Activated CD4-positive, alpha-beta T cell treated with anti-CD3 and anti-CD28 coated beads, Interleukin-2, amount 50 U/mL, for 48 hours (primary cell): ENCODE measurements around the gene PRDM10.
"Not testable (repeated sequence)": the region's sequence is repeated elsewhere in the genome, so short reads cannot be mapped to it uniquely, and the experiment has no call there.

Experiments used
- DNase-seq, 2 experiments: peaks; one replicate each; pipeline ENCODE4 v3.0.0-alpha.2; 2020

Gene PRDM10

GRCh38 chr11:129974672-129975071 lies 28.0 kb downstream of the PRDM10 start:
- DNase-seq, result no peak

DNA sequence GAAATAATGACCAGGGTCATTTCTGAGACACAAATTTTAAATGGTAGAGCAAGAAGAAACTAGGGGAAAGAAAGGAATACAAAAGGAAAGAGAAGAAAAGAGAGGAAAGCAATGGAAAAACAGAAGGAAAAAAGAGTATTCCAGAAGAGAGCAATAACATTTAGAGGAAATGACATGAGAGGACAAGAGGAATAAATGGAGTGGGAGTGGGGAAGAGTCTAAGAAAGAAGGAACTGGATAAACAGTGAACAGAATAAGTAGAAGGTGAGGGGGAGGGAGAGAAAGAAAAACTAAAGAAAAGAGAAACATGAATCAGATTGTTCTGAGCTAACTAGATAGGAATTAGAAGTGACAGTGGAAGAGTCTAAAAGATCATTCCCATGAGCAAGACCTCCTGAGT lies 28.4 kb downstream of the PRDM10 start:
- DNase-seq, result no peak

GRCh38 chr11:129973809-129974208 lies 28.8 kb downstream of the PRDM10 start:
- DNase-seq, result no peak

- no peak for DNase-seq
Observed at GRCh38 chr11:129973068-129973467, 29.6 kb downstream of the PRDM10 start.

DNA sequence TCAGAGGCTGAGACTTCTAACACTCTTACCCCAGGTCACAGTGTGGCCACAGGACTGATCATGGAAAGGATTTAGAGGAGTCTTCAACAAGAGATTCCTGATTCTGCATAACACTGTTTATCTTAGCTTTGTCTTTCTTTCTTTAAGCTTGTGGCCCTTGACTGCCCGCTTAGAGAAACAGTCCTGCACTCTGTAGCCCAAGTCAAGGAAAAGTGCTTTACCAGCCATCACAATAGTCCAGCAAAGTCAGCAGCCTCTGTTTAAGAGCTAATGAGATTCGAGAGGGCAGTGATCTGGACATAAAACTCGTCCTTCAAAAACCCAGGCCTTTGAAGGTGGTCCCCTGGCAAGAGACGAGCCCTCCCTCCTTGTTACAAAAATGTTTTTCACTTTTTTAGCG lies 30.0 kb downstream of the PRDM10 start:
- DNase-seq, result no peak

DNA sequence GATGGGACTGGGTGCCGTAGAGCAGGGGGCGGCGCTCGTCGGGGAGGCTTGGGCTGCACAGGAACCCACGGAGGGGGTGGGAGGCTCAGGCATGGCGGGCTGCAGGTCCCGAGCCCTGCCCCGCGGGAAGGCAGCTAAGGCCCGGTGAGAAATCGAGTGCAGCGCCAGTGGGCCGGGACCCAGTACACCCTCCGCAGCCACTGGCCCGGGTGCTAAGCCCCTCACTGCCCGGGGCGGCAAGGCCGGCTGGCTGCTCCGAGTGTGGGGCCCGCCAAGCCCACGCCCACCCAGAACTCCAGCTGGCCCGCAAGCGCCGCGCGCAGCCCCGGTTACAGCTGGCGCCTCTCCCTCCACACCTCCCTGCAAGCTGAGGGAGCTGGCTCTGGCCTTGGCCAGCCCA lies 30.8 kb downstream of the PRDM10 start:
- DNase-seq, result not testable (repeated sequence)

DNA sequence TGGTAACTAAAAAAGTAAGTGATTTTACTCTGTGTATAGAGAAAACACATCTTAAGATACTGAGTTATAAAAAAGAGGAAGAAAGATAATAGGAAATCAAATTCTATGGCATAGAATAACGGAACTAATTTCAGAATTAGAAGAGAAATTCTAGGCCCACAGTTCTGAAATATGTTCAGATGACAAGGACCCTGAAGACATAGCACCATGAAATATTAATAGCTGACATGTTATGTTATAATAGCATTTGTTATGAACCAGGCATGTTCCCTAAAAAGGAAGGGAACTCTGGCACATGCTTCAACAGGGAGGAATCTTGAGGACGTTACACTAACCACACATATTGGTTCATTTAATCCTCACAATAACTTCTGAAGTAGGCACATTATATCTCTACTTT lies 32.7 kb downstream of the PRDM10 start:
- no peak for DNase-seq

DNA sequence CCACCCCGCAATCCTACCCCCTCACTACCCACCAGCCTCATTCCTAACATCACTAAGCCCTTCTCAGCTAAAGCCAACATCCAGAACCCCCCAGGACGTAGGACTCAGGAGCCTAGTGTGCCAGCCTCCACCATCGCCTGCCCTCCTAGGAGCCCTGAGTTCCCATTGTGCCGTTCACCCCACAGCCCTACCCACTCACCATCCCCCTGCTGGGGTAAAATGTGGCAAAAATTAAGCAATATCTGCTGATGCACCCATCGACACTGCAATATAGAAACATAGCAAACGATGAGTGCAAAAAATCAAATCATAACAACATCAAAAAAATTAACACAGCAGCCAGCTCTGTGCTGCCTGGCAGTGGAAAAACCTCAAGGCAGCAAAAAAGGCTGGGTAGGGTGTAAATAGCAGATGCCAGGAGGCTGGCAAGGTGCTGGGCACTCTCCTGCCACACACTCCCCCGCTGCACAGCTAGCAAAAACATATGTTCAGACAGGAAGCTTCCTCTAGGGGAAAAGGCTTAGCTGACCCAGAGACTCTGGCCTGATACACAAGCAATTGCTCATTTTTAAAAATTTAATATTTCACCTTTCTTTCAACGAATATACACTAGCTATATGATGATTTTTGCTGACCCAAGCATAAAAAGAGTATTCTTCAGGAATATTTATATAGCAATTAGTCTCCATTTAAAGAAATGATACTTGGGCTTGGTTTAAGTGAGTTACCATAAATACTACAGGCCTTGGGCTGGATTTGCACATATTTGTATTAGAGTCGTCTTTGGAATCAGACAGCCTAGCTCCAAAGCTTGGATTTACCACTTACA lies 33.8 kb downstream of the PRDM10 start:
- no peak for DNase-seq

- DNase-seq, result no peak
Observed at GRCh38 chr11:129967996-129968395, 34.6 kb downstream of the PRDM10 start.

DNA sequence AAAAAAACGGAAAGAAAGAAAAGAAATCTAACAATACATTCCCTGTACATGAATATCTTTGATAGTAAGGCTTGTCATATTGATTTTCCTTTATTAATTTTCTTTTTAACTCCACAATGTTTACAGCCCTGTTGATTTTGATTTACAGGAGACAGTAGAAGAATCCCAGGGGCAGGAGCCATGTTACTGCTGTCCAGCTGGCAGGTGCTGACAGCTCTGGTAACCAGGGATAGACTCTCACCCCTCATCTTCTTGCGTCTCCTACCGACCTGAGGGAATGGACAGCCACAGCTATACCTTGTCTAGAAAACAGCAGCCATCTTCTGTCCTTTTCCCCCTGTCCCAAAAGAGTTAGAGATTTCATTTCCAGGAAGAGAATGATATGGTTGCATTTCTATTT lies 37.4 kb downstream of the PRDM10 start:
- DNase-seq, result no peak

DNA sequence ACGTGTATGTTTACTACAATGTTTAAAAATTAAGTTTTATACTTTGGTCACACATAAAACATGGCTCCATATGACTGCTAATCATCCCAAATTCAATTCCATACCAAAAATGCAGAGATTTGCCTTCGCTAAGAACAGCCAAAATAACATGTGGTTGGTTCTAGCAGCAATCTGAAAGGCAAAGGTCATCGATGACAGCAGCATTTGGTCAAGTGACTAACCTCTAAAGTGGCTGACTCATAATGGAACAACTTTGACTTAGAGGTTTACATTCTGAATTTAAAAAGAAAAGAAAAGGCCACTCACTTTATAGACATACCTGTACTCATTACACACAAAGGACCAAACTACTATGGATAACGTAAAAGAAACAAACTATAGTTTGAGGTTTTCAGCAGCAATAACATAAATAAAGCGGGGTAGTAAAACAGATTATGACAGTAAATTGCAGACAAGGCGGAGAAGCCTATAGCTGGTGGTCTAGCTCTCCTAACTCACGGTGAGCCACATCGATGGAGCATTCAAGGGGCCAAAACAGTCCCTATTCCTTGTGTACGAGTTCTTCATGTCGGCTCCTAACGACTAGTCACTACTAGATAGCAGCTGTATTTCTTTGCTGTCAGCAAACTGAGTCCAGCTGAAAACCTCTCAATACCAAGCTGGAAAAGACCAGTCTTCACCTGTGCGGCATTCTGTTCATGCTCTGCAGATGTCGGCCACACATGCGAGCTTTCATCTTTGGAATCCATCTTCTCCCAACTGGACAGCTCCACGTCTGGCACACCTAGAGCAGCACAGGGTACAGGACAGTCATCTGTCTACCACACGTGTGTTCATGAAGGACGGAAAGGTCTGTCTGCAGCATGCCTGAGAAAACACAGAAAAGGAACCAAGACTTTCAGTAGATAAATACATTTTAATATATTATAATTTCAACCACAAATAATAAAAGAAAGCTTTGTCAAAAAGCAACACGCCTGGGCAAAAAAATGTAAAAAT lies 42.1 kb downstream of the PRDM10 start:
- peak in 1 of 2 experiments; percentile 11 for DNase-seq

DNA sequence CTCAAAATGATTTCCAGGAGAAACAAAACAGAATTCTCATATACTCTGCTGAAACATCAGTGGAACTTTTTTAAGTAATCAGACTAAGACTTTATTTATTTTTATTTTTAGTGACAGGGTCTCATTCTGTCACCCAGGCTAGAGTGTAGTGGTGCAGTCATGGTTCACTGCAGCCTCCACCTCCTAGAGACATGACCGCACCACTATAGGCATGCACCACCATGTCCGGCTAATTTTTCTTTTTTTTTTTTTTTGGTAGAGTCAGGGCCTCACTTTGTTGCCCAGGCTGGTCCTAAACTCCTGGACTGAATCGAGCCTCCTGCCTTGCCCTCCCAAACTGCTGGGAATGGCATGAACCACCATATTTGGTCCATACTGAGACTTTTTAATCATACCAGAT lies 42.9 kb downstream of the PRDM10 start:
- no peak for DNase-seq

DNA sequence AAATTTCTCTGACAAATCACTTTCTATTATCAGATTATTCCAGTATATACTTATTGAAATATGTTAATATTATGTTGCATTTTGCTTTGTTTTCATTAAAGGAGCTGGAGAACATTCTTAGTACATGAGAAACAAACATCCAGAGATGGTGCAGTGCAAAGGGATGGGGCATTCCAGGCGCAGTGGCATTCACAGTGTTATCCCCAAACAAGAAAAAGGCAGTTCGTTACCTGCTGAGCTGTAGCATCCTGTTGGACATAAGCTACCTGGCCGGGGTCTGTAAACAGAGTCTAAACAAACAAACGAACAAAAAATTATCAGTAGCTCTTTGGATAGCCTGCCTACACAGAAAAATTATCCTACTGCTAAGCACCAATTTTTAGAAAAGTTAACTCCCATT lies 47.4 kb downstream of the PRDM10 start:
- no peak for DNase-seq

DNA sequence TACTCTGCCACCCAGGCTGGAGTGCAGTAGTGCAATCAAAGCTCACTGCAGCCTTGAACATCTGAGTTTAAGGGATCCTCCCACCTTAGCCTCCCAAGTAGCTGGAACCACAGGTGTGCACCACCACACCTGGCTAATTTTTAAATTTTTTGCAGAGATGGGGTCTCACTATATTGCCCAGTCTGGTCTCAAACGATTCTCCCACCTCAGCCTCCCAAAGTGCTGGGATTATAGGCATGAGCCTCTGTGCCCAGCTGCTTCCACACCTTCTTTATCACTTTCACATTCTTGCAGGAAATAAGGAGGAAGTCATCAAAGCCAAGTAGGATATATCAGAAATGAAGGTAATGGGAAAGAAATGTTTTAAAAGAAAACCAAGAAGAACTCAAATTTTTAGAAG lies 47.9 kb downstream of the PRDM10 start:
- DNase-seq, result not testable (repeated sequence)

GRCh38 chr11:129951866-129952262 lies 50.8 kb downstream of the PRDM10 start:
- DNase-seq, result no peak

- no peak for DNase-seq
Observed at GRCh38 chr11:129951201-129951865, 51.3 kb downstream of the PRDM10 start.

GRCh38 chr11:129950101-129951091 lies 52.2 kb downstream of the PRDM10 start:
- DNase-seq, result no peak

GRCh38 chr11:129948926-129949466 lies 53.6 kb downstream of the PRDM10 start:
- DNase-seq, result no peak

- no peak for DNase-seq
Observed at GRCh38 chr11:129947474-129947873, 55.2 kb downstream of the PRDM10 start.

GRCh38 chr11:129946965-129947364 lies 55.7 kb downstream of the PRDM10 start:
- no peak for DNase-seq

DNA sequence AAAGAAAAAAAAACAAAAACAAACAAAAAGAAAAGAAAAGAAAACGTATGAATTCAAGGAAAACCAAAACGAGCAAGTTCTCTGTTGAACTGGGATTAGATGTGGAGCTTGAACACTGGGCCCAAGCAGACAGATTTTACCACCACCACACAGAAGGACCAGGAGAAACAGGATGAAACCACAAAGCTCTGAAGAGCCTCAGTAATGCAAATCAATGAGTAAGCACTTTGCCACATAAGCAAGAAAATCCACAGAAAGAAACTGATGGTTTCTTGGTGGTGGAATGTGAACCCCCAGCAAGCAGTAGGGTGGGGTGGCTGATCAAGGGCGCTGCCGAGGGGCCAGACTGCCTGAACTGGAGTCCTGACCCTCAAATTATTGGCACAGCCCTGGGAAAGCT lies 56.4 kb downstream of the PRDM10 start:
- no peak for DNase-seq

- DNase-seq, result no peak
Observed at GRCh38 chr11:129945373-129945772, 57.3 kb downstream of the PRDM10 start.
